COLO829 (cell line): ENCODE results near the gene SCML1.

Experiments used
- DNase-seq: peaks from one replicate; pipeline ENCODE4 v3.0.0; 2012; ENCODE audit warnings: low spot score

Gene SCML1

GRCh38 chrX:17792826-17793225, 55.5 kb downstream of the SCML1 start:
- DNase-seq = no peak

GRCh38 chrX:17798921-17799320, 61.6 kb downstream of the SCML1 start:
- no peak for DNase-seq

- no peak for DNase-seq
Measured at GRCh38 chrX:17801431-17801830, 64.1 kb downstream of the SCML1 start.

GRCh38 chrX:17802756-17803155, 65.5 kb downstream of the SCML1 start:
- DNase-seq = no peak

GRCh38 chrX:17803449-17803848, 66.2 kb downstream of the SCML1 start:
- DNase-seq = no peak
